Stimulated activated naive B cell treated with anti-CD40 and anti-IgM and Interleukin-4, amounts not matched to agents 10 μg/mL and 1 μg/mL and 100 μg/mL, for 72 hours (primary cell): ENCODE data around the gene CARMIL1.

ENCODE experiments used
- ATAC-seq, 2 donors: fragments of 150-1000 bp; cut with Tn5 transposase; replicated peaks; 2 replicates each; pipeline ENCODE4 v1.10.0; 2021; ENCODE audit warnings: moderate library complexity in 1 of 2
- DNase-seq: peaks from one replicate; pipeline ENCODE4 v3.0.0; 2021
- H3K27ac Mint-ChIP-seq: one replicate; pipeline ENCODE4 v1.8.0; 2022; ENCODE audit warnings: mild to moderate bottlenecking, mixed read lengths
- H3K27me3 Mint-ChIP-seq, 2 donors: one replicate each; pipeline ENCODE4 v1.8.0; 2022; ENCODE audit warnings: mixed read lengths in 2 of 2
- H3K36me3 Mint-ChIP-seq, 2 donors: one replicate each; pipeline ENCODE4 v1.8.0; 2022; ENCODE audit warnings: mixed read lengths in 2 of 2, mild to moderate bottlenecking in 1 of 2
- H3K4me1 Mint-ChIP-seq, 2 donors: one replicate each; pipeline ENCODE4 v1.8.0; 2022; ENCODE audit warnings: mixed read lengths in 2 of 2, mild to moderate bottlenecking in 1 of 2
- H3K4me3 Mint-ChIP-seq, 2 donors: one replicate each; pipeline ENCODE4 v1.8.0; 2022; ENCODE audit warnings: mild to moderate bottlenecking in 2 of 2, mixed read lengths in 2 of 2, moderate library complexity in 1 of 2
- H3K9me3 Mint-ChIP-seq, 2 donors: one replicate each; pipeline ENCODE4 v1.8.0; 2022; ENCODE audit warnings: mixed read lengths in 2 of 2, mild to moderate bottlenecking in 1 of 2

Gene CARMIL1

GRCh38 chr6:25309886-25310285 is 30.7 kb downstream of the CARMIL1 start:
- H3K27ac Mint-ChIP-seq, result no peak overlapping the region
- no peaks in the 10 kb centered on the region for H3K27me3 Mint-ChIP-seq
- ATAC-seq (no peak), DNase-seq (no peak)
- H3K4me1 Mint-ChIP-seq, result peaks cover 0 to 17% of the 10 kb centered on the region in 2 donors
- no peak overlapping the region for H3K4me3 Mint-ChIP-seq
- no peaks in the 10 kb centered on the region for H3K9me3 Mint-ChIP-seq
- H3K36me3 Mint-ChIP-seq, result no peaks in the 10 kb centered on the region

- no peak for ATAC-seq
- Mint-ChIP-seq H3K9me3 (no peaks in the 10 kb centered on the region), H3K4me1 (peaks cover 0 to 17% of the 10 kb centered on the region in 2 donors), H3K27me3 (no peaks in the 10 kb centered on the region), H3K36me3 (no peaks in the 10 kb centered on the region), H3K4me3 (no peak overlapping the region), H3K27ac (no peak overlapping the region)
- DNase-seq, result no peak
These were observed 32.2 kb downstream of the CARMIL1 start for GRCh38 chr6:25311331-25311840.

- peaks cover 0 to 17% of the 10 kb centered on the region in 2 donors for H3K4me1 Mint-ChIP-seq
- DNase-seq, result no peak
- H3K36me3 Mint-ChIP-seq, result no peaks in the 10 kb centered on the region
- no peaks in the 10 kb centered on the region for H3K27me3 Mint-ChIP-seq
- H3K9me3 Mint-ChIP-seq, result no peaks in the 10 kb centered on the region
- no peak overlapping the region for H3K27ac Mint-ChIP-seq
- no peak overlapping the region for H3K4me3 Mint-ChIP-seq
- ATAC-seq, result no peak
These were observed 33.0 kb downstream of the CARMIL1 start for GRCh38 chr6:25312034-25312620.

- DNase-seq, result no peak
- Mint-ChIP-seq H3K4me3 (no peak overlapping the region), H3K9me3 (no peaks in the 10 kb centered on the region), H3K4me1 (peaks cover 0 to 14% of the 10 kb centered on the region in 2 donors), H3K36me3 (no peaks in the 10 kb centered on the region), H3K27me3 (no peaks in the 10 kb centered on the region), H3K27ac (no peak overlapping the region)
- no peak for ATAC-seq
These were observed 33.5 kb downstream of the CARMIL1 start for GRCh38 chr6:25312703-25313102.

- H3K36me3 Mint-ChIP-seq, result no peaks in the 10 kb centered on the region
- ATAC-seq (no peak), DNase-seq (no peak)
- no peaks in the 10 kb centered on the region for H3K9me3 Mint-ChIP-seq
- no peak overlapping the region for H3K4me3 Mint-ChIP-seq
- no peaks in the 10 kb centered on the region for H3K27me3 Mint-ChIP-seq
- no peak overlapping the region for H3K27ac Mint-ChIP-seq
- H3K4me1 Mint-ChIP-seq, result peaks cover 0 to 12% of the 10 kb centered on the region in 2 donors
These were observed 35.5 kb downstream of the CARMIL1 start for GRCh38 chr6:25314509-25315175.

- ATAC-seq, result no peak
- no peaks in the 10 kb centered on the region for H3K27me3 Mint-ChIP-seq
- no peak overlapping the region for H3K4me3 Mint-ChIP-seq
- no peaks in the 10 kb centered on the region for H3K36me3 Mint-ChIP-seq
- H3K27ac Mint-ChIP-seq, result no peak overlapping the region
- DNase-seq, result no peak
- peaks cover 0 to 12% of the 10 kb centered on the region in 2 donors for H3K4me1 Mint-ChIP-seq
- no peaks in the 10 kb centered on the region for H3K9me3 Mint-ChIP-seq
These were observed 36.3 kb downstream of the CARMIL1 start for GRCh38 chr6:25315194-25316177.

GRCh38 chr6:25316626-25317025 is 37.5 kb downstream of the CARMIL1 start:
- peaks cover 0 to 12% of the 10 kb centered on the region in 2 donors for H3K4me1 Mint-ChIP-seq

GRCh38 chr6:25318589-25318988 is 39.4 kb downstream of the CARMIL1 start:
- Mint-ChIP-seq H3K4me3 (no peak overlapping the region), H3K4me1 (no peaks in the 10 kb centered on the region), H3K9me3 (no peaks in the 10 kb centered on the region), H3K36me3 (no peaks in the 10 kb centered on the region), H3K27ac (no peak overlapping the region), H3K27me3 (no peaks in the 10 kb centered on the region)
- DNase-seq, result no peak
- ATAC-seq, result no peak

More at GRCh38 chr6:25316626-25317025, 37.5 kb downstream of the CARMIL1 start:
- Mint-ChIP-seq H3K27ac (no peak overlapping the region), H3K4me3 (no peak overlapping the region), H3K36me3 (no peaks in the 10 kb centered on the region), H3K27me3 (no peaks in the 10 kb centered on the region), H3K9me3 (no peaks in the 10 kb centered on the region)
- ATAC-seq (no peak), DNase-seq (no peak)

GRCh38 chr6:25320459-25320858 is 41.3 kb downstream of the CARMIL1 start:
- Mint-ChIP-seq H3K4me3 (no peak overlapping the region), H3K27ac (no peak overlapping the region), H3K27me3 (no peaks in the 10 kb centered on the region), H3K4me1 (peaks cover 3 to 6% of the 10 kb centered on the region in 2 donors), H3K9me3 (no peaks in the 10 kb centered on the region), H3K36me3 (no peaks in the 10 kb centered on the region)
- ATAC-seq (no peak), DNase-seq (no peak)

- Mint-ChIP-seq H3K27me3 (no peaks in the 10 kb centered on the region), H3K4me3 (no peak overlapping the region), H3K27ac (no peak overlapping the region), H3K4me1 (peaks cover 3 to 6% of the 10 kb centered on the region in 2 donors), H3K9me3 (no peaks in the 10 kb centered on the region), H3K36me3 (no peaks in the 10 kb centered on the region)
- ATAC-seq, result no peak
- DNase-seq, result no peak
These were observed 43.5 kb downstream of the CARMIL1 start for GRCh38 chr6:25322692-25323091.

- no peaks in the 10 kb centered on the region for H3K27me3 Mint-ChIP-seq
- no peak overlapping the region for H3K27ac Mint-ChIP-seq
- H3K4me3 Mint-ChIP-seq, result no peak overlapping the region
- H3K9me3 Mint-ChIP-seq, result no peaks in the 10 kb centered on the region
- H3K36me3 Mint-ChIP-seq, result no peaks in the 10 kb centered on the region
- no peak for ATAC-seq
- no peak for DNase-seq
- H3K4me1 Mint-ChIP-seq, result peaks cover 3 to 9% of the 10 kb centered on the region in 2 donors
These were observed 45.0 kb downstream of the CARMIL1 start for GRCh38 chr6:25324066-25324762.

- no peak for DNase-seq
- Mint-ChIP-seq H3K27me3 (peaks cover 0 to 6% of the 10 kb centered on the region in 2 donors), H3K4me3 (no peak overlapping the region), H3K36me3 (no peaks in the 10 kb centered on the region), H3K4me1 (peaks cover 7 to 21% of the 10 kb centered on the region in 2 donors), H3K27ac (no peak overlapping the region), H3K9me3 (no peaks in the 10 kb centered on the region)
- no peak for ATAC-seq
These were observed 47.0 kb downstream of the CARMIL1 start for GRCh38 chr6:25326126-25326525.

GRCh38 chr6:25326960-25327359 is 47.8 kb downstream of the CARMIL1 start:
- H3K36me3 Mint-ChIP-seq, result no peaks in the 10 kb centered on the region
- no peak for ATAC-seq
- H3K27ac Mint-ChIP-seq, result no peak overlapping the region
- peaks cover 7 to 21% of the 10 kb centered on the region in 2 donors for H3K4me1 Mint-ChIP-seq
- H3K9me3 Mint-ChIP-seq, result no peaks in the 10 kb centered on the region
- H3K4me3 Mint-ChIP-seq, result no peak overlapping the region
- DNase-seq, result no peak
- peaks cover 0 to 6% of the 10 kb centered on the region in 2 donors for H3K27me3 Mint-ChIP-seq

GRCh38 chr6:25327432-25327831 is 48.3 kb downstream of the CARMIL1 start:
- Mint-ChIP-seq H3K27ac (no peak overlapping the region), H3K36me3 (no peaks in the 10 kb centered on the region), H3K4me1 (peaks cover 7 to 25% of the 10 kb centered on the region in 2 donors), H3K27me3 (peaks cover 0 to 6% of the 10 kb centered on the region in 2 donors), H3K9me3 (no peaks in the 10 kb centered on the region), H3K4me3 (no peak overlapping the region)
- ATAC-seq, result no peak
- DNase-seq, result no peak
